Stomach smooth muscle (tissue), 2 donors: ENCODE measurements around the gene OAS3.

ENCODE experiments used
- H3K27ac ChIP-seq: one replicate; pipeline ENCODE4 v1.7.0; 2013; ENCODE audit warnings: mild to moderate bottlenecking, low read length, inconsistent platforms
- H3K27me3 ChIP-seq, 2 donors: one replicate each; pipeline ENCODE4 v1.7.0; 2013; ENCODE audit warnings: low read length in 2 of 2; ENCODE audit not compliant: insufficient read depth in 2 of 2, control insufficient read depth in 1 of 2
- H3K36me3 ChIP-seq, 2 donors: one replicate each; pipeline ENCODE4 v1.7.0; 2013; ENCODE audit warnings: low read length in 2 of 2; ENCODE audit not compliant: control insufficient read depth in 2 of 2, insufficient read depth in 2 of 2
- H3K4me1 ChIP-seq: one replicate; pipeline ENCODE4 v1.7.0; 2013; ENCODE audit warnings: low read length; ENCODE audit not compliant: control insufficient read depth, insufficient read depth
- H3K4me3 ChIP-seq, 2 donors: one replicate each; pipeline ENCODE4 v1.7.0; 2013; ENCODE audit warnings: low read length in 2 of 2
- H3K9ac ChIP-seq, 2 donors: one replicate each; pipeline ENCODE4 v1.7.0; 2013; ENCODE audit warnings: low read length in 2 of 2, mild to moderate bottlenecking in 1 of 2
- H3K9me3 ChIP-seq, 2 donors: one replicate each; pipeline ENCODE4 v1.7.0; 2013; ENCODE audit warnings: low read length in 2 of 2; ENCODE audit not compliant: control insufficient read depth in 2 of 2
- donor health status: healthy.
- donor health status: Pancreatic carcinoma.

OAS3 gene

DNA sequence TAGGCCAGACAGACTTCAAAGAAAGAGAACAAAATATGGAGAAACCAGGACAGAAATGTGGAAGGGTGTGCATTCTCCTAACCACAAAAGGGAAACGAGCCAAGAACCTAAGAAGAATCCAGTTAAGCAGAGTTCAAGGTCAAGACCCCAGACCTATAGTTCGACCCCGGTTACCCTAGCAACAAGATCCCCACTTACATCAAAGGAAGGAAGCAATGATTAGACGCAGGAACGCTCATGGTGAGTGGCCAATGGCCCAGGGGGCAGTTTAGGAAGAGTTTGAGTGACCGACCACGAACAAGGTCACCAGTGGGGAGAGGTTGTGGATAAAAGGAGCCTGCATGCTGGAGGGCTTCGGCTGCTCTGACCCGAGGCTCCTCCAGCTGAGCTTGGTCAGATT lies 76.3 kb downstream of the OAS3 start:
- Histone ChIP-seq H3K36me3 (no peaks in the 10 kb centered on the region), H3K9ac (no peak overlapping the region), H3K4me3 (no peak overlapping the region), H3K27me3 (no peaks in the 10 kb centered on the region), H3K4me1 (no peaks in the 10 kb centered on the region), H3K27ac (no peak overlapping the region), H3K9me3 (peaks cover 0 to 3% of the 10 kb centered on the region in 2 donors)

DNA sequence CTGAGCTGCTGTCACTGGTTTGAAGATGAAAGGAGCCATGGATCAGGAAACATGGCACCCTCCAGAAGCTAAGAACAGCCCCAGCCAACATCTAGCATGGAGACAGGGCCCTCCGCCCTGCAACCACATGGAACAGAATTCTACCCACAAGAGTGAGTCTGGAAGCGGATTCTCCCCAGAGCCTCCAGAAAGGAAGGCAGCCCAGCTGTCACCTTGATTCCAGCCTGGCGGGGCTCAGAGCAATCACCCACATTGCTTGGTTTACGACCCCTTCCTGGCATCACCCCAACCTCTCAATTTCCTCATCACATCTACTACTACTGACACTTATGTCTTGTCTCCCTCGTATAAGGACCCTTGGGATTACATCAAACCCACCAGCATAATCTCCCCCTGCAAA lies 78.5 kb downstream of the OAS3 start:
- Histone ChIP-seq H3K9me3 (no peaks in the 10 kb centered on the region), H3K27ac (no peak overlapping the region), H3K9ac (no peak overlapping the region), H3K36me3 (no peaks in the 10 kb centered on the region), H3K4me1 (no peaks in the 10 kb centered on the region), H3K4me3 (no peak overlapping the region), H3K27me3 (no peaks in the 10 kb centered on the region)

DNA sequence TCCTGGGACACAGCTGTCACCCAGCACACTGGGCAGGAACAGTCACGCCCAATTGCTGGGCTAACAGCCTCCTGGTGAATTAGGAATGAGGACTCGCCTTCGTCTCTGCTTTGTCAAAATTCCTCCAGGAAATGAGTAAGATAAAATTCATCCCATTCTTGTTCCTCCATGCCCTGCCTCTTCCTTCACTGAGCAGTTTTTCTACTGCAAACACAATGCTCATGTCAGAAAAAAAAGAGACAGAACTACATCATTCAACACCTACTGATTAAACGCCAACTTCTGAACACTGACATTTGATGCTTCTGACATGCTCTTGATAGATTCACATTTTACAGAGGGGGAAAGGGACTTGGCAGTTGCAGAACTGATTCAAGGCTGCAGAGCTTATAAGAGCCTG lies 80.8 kb downstream of the OAS3 start:
- Histone ChIP-seq H3K27ac (no peak overlapping the region), H3K9ac (no peak overlapping the region), H3K36me3 (no peaks in the 10 kb centered on the region), H3K9me3 (no peaks in the 10 kb centered on the region), H3K27me3 (no peaks in the 10 kb centered on the region), H3K4me3 (no peak overlapping the region), H3K4me1 (no peaks in the 10 kb centered on the region)

DNA sequence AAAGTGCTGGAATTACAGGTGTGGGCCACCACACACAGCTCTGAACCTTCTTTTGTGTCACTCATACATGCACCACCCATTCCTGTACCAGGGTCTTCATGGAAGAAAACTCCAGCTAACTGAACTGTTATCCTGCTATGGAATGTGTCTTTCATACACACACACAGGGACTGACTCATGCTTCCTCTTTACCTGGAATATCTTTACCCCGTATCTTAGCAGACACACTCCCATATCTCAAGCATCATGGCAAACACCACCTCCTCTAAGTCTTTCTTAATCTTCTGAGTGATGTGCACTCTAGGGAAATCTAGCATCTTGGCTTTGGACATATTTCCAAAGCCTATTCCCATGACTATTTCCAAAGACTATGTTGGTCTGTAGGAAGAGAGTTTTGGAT lies 83.2 kb downstream of the OAS3 start:
- H3K27ac ChIP-seq, result no peak overlapping the region
- no peaks in the 10 kb centered on the region for H3K4me1 ChIP-seq
- H3K9ac ChIP-seq, result no peak overlapping the region
- H3K27me3 ChIP-seq, result no peaks in the 10 kb centered on the region
- H3K4me3 ChIP-seq, result no peak overlapping the region
- no peaks in the 10 kb centered on the region for H3K36me3 ChIP-seq
- peaks cover 3 to 5% of the 10 kb centered on the region in 2 donors for H3K9me3 ChIP-seq
